Vagina (tissue), 2 donors: ENCODE results near the gene DGCR8.

Source experiments
- CTCF ChIP-seq, 3 experiments: fragments of 450-650 bp in 2 of 3; fragments of 200-600 bp in 1 of 3; sonication (generic) in 1 of 3; IDR thresholded peaks; one replicate each; pipeline ENCODE4 v1.5.1; 2017 to 2019; ENCODE audit warnings: antibody characterized with exemption in 3 of 3, mild to moderate bottlenecking in 2 of 3, moderate library complexity in 2 of 3
- POLR2AphosphoS5 ChIP-seq, 2 donors: sonication (generic); formaldehyde crosslinking; IDR thresholded peaks; one replicate each; pipeline ENCODE4 v1.9.0; 2017; ENCODE audit warnings: antibody characterized with exemption in 2 of 2, mild to moderate bottlenecking in 2 of 2, low read depth in 1 of 2; ENCODE audit not compliant: insufficient read depth in 1 of 2

DNA sequence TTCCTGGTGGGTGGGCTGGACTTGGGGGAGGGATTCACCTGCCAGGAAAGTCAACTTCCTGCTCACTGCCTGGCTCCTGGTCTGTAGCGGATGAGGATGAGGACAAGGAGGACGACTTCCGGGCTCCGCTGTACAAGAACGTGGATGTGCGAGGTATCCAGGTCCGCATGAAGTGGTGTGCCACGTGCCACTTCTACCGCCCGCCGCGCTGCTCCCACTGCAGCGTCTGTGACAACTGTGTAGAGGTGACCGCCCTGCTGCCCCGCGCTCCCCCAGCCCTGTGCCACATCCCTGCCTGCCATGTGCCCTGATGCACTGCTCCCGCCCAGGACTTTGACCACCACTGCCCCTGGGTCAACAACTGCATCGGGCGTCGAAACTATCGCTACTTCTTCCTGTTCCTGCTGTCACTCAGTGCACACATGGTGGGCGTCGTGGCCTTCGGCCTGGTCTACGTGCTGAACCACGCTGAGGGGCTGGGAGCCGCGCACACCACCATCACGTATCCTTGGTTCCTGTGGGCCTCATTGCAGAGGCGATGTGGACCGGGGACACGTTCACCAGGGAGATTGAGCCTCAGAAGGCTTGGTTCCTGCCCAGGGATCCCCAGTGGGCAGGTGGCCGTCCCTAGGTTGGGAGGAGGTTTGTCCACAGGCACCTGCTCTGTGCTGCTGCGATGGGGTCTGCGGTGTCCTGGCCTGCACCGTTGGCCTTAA lies 59.5 kb downstream of the DGCR8 start:
- TF ChIP-seq CTCF (IDR thresholded peaks at IDR 0.05) = no peak
- TF ChIP-seq POLR2AphosphoS5 (IDR thresholded peaks at IDR 0.05; ENCODE audit: insufficient read depth in 1 of 2, low read depth in 1 of 2) = no peak
